ENCODE results near the gene HDGF. TPM values are rescaled to one million over a fixed set of nuclear protein-coding genes. Genes with fewer than 3 reads are reported as not detected.

Gene HDGF
- total and polyA plus RNA-seq, 2 donors (not counting 3 experiments of a cell fraction or from before 2014, with no cell fraction given) = 95.1 to 298 TPM

DNA sequence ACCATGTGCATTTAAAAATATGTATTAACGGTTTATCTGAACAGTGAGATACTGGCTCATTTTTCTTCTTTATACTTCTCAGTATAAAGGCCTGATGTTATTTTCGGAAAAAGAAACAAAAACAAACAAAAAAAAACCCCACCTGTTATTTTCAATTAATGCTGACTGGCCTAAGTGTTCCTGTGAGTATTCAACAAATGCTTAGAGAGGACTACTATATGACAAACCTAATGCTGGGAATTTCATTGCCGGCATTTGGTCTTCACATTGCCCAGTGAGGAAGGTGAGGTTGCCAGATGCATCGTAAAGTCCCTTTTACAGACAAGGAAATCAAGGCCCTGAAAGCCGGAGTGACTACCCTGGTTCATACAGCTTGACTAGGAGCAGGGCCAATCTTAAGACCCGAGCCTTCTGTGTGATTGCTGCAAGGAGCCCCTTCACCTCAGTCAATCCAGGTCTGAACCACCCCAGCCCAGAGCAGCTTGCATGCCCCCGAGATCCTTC lies 11.2 kb downstream of the HDGF start:
- peak overlapping the region; percentile 75 for H3K4me2 ChIP-seq (ENCODE audit: insufficient read depth, low read length)
- ChIA-PET CTCF (interaction anchor here (0.8 to 2.6 kb wide), 9 partner anchors 12 to 188 kb away, joined by 3 to 52 read pairs (median 5); partner anchors contain the start of genes HDGF, ISG20L2, METTL25B and PRCC), POLR2A (interaction anchor here (0.6 to 1.4 kb wide), 4 partner anchors 10 to 27 kb away, joined by 3 to 15 read pairs (median 10); partner anchors contain the start of genes HDGF, ISG20L2, METTL25B and PRCC)
- TSS peak; percentile 1 for BruUV-seq (replicated peaks)
- peak overlapping the region; percentile 7 for H3K27ac ChIP-seq (ENCODE audit: insufficient read depth, low read depth, low read length)
- no peaks in the 10 kb centered on the region for H3K9me1 ChIP-seq (replicated peaks; ENCODE audit: control insufficient read depth, extremely low read depth, insufficient read depth, low read length)
- TF ChIP-seq, protein P1, sequence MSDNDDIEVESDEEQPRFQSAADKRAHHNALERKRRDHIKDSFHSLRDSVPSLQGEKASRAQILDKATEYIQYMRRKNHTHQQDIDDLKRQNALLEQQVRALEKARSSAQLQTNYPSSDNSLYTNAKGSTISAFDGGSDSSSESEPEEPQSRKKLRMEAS (IDR thresholded peaks at IDR 0.05; ENCODE audit: insufficient read depth, insufficient read length) = no peak
- no peak for TF ChIP-seq JUN (IDR thresholded peaks at IDR 0.05; ENCODE audit: borderline replicate concordance, insufficient read depth, insufficient read length, low read depth)
- no peak for TF ChIP-seq POLR2A (IDR thresholded peaks at IDR 0.05; ENCODE audit: low read depth, low read length)
- TF ChIP-seq MYC (IDR thresholded peaks at IDR 0.05; ENCODE audit: low read depth, low read length) = no peak
- no peak for TF ChIP-seq GATA2 (IDR thresholded peaks at IDR 0.05; ENCODE audit: insufficient read depth, insufficient read length, low read depth, low read length)
- TF ChIP-seq FOS (IDR thresholded peaks at IDR 0.05; ENCODE audit: borderline replicate concordance, insufficient read depth, low read length) = no peak
- no peak for TF ChIP-seq POLR2AphosphoS5 (IDR thresholded peaks at IDR 0.05; ENCODE audit: insufficient read depth, low read depth, low read length)
- no peak for TF ChIP-seq EZH2 (IDR thresholded peaks at IDR 0.05; ENCODE audit: borderline replicate concordance, low read depth, low read length, severe bottlenecking)
- TF ChIP-seq, protein P2, sequence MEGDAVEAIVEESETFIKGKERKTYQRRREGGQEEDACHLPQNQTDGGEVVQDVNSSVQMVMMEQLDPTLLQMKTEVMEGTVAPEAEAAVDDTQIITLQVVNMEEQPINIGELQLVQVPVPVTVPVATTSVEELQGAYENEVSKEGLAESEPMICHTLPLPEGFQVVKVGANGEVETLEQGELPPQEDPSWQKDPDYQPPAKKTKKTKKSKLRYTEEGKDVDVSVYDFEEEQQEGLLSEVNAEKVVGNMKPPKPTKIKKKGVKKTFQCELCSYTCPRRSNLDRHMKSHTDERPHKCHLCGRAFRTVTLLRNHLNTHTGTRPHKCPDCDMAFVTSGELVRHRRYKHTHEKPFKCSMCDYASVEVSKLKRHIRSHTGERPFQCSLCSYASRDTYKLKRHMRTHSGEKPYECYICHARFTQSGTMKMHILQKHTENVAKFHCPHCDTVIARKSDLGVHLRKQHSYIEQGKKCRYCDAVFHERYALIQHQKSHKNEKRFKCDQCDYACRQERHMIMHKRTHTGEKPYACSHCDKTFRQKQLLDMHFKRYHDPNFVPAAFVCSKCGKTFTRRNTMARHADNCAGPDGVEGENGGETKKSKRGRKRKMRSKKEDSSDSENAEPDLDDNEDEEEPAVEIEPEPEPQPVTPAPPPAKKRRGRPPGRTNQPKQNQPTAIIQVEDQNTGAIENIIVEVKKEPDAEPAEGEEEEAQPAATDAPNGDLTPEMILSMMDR (IDR thresholded peaks at IDR 0.05; ENCODE audit: extremely low read depth in 1 of 2, insufficient read depth in 1 of 2, low read depth in 1 of 2, low read length in 2 of 2) = no peak
- dilution Hi-C loops (cut with MboI; ENCODE audit: extremely low pct_ligation_motif_present, low sequenced_read_pairs) = no loop called here
- H3K36me3 ChIP-seq (ENCODE audit: control insufficient read depth in 2 of 2, extremely low read depth in 1 of 2, insufficient read depth in 2 of 2, low read length in 2 of 2) = peaks cover 11 to 25% of the 10 kb centered on the region in 2 experiments
- H2AFZ ChIP-seq (ENCODE audit: low read depth, low read length) = peak overlapping the region; percentile 21
- no peaks in the 10 kb centered on the region for H3K27me3 ChIP-seq (ENCODE audit: control insufficient read depth in 2 of 2, insufficient read depth in 2 of 2, low read length in 2 of 2)
- intact Hi-C loops (cut with micrococcal nuclease) = loop anchor here (5.0 kb wide), 1 partner anchor 152 kb away; the partner anchor contains the start of gene PEAR1
- H3K79me2 ChIP-seq (ENCODE audit: control insufficient read depth, insufficient read depth, low read length) = peaks cover 21% of the 10 kb centered on the region
- H3K9me3 ChIP-seq (replicated peaks; ENCODE audit: control insufficient read depth, insufficient read depth, low read length) = no peaks in the 10 kb centered on the region
- H3K9ac ChIP-seq (replicated peaks; ENCODE audit: extremely low read depth, insufficient read depth, low read length) = peak overlapping the region; percentile 57
- H3K4me3 ChIP-seq (replicated peaks in 1 of 3; ENCODE audit: insufficient read depth in 1 of 3, low read depth in 1 of 3, low read length in 3 of 3) = peak overlapping the region; percentile 59 to 67 (median 61)
- DNase-seq (ENCODE audit: low read depth, low spot score) (no peak), FAIRE-seq (peak; percentile 57)
- H3K4me1 ChIP-seq (ENCODE audit: control insufficient read depth, extremely low read depth, insufficient read depth, low read length) = peaks cover 13% of the 10 kb centered on the region
- H4K20me1 ChIP-seq (replicated peaks; ENCODE audit: control insufficient read depth, extremely low read depth, insufficient read depth, low read length) = no peaks in the 10 kb centered on the region

Data from endothelial cell of umbilical vein (primary cell).